ENCODE measurements around the gene TTPAL.
"Not testable (repeated sequence)": the region's sequence is repeated elsewhere in the genome, so short reads cannot be mapped to it uniquely, and the experiment has no call there.

Gene TTPAL

DNA sequence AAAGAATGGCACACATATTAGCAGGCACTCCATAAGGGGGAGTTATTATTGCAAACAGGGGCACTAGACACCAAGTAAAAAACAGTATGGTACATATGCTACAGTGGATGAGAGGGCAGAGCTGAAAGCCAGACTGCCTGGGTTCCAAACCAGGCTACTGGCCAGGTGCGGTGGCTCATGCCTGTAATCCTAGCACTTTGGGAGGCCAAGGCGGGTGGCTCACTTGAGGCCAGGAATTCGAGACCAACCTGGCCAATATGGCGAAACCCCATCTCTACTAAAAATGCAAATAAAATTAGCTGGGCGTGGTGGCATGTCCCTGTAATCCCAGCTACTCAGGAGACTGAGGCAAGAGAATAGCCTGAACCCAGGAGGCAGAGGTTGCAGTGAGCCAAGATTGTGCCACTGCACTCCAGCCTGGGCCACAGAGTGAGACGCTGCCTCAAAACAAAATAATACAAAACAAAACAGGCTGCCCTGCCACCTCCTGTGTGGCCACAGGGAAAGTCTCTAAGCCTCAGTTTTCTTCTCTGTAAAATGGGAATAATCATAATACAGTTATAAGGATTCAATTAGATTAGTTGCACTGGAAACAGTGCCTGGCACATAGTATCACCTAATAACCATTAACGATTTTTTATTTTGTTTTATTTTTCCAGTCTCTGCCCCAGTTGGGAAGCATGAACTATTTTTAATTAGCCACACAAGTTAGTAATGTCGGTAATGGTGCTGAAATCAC is 7.5 kb upstream of the TTPAL start:
- DNase-seq (ENCODE audit: low read depth), result no peak

DNA sequence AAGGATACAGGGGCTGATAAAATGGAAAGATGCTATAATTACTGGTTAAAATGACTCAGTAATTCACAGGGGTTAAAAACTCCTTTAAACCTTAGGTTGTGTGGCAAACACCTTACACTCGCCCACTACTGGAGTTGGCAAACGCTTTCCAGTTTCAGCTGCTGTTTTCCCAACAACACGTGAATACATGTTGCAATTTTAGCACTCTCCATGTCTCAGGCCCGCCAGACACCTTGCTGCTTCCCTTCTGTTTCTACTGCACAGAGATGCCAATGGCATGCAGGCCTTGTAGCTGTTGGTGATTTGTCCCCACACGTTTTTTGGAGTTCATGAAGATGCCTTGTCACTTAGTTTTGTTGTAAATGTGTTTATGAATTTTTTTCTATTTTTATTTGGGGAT is 5.3 kb upstream of the TTPAL start:
- no peak for DNase-seq (ENCODE audit: low read depth)

DNA sequence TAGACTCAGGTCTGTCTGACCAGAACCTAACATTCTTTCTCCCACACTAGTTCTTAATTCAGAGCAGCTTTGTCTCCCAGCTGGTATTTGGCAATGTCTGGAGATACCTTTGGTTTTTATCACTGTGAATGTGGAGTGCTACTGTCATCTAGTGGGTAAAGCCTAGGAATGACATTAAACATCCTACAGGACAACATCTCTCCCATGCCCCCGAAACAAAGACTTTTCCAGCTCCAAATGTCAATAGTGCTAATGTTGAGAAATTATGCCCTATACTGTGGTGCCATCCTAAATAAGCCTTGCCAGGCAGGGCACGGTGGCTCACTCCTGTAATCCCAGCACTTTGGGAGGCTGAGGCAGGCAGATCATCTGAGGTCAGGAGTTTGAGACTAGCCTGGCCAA is 4.2 kb upstream of the TTPAL start:
- no peak for DNase-seq (ENCODE audit: low read depth)

DNA sequence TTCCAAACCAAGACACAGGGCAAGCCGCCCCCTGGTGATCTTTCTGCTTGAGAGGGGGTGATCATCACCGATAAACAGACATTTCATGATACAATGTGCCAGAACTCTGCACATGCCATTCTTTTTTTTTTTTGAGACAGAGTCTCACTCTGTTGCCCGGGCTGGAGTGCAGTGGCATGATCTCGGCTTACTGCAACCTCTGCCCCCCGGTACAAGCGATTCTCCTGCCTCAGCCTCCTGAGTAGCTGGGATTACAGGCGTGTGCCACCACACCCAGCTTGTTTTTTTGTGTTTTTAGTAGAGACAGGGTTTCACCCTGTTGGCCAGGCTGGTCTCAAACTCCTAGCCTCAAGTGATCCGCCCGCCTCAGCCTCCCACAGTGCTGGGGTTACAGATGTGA is 3.4 kb upstream of the TTPAL start:
- not testable (repeated sequence) for DNase-seq (ENCODE audit: low read depth)

DNA sequence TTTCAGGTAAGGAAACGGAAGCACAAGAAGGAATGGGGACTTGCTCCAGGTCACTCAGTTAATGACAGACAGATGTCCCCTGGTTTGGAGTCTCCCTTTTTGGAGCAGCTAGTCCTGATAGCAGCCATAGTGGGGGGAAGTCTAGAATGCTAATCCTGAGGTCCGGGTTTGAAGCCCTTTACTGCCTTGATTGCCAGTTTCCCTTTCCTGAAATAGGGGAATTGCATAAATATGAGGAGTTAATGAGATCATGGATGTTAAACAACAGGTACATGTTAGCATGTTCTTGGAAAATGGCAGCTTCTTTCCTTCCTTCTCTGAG is 341 bp upstream of the TTPAL start:
- no peak for DNase-seq (ENCODE audit: low read depth)

DNA sequence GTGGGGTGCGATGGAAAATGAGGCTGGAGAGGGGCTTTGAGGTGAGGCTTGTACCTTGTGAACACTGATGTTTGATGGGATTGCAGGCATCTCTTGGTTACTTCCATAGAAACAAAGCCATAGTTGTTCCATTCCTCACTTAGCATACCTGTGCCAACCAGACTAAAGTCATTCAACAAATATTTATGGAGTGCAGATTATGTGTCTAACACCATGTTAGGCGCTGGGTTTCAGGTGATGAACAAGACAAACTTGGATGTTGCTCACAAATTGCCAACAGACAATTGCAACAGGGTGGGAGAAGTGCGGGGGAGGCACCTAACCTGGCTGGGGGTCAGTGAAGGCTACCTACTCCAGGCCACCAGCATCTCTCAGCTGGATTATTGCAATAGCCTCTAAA is 1.5 kb downstream of the TTPAL start:
- no peak for DNase-seq (ENCODE audit: low read depth)

DNA sequence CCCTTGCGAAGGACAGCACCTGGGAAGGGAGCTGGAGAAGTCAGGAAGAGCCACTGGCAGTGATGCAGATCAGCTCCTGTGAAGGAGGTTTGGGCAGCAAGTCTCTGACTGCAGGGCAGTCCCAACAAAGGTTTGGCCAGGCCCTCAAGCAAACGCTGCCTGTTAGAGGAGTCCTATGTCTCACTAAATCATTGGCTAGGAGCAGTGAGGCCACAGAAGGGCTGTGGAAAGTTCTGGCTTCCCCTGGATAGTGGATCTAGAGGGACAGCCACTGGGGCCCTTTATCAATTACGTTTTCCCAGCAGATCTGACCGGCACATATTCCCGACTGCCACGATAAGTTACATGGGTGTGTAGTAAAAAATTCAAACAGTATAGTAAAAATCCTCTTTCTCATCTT is 2.5 kb downstream of the TTPAL start:
- DNase-seq (ENCODE audit: low read depth), result no peak

DNA sequence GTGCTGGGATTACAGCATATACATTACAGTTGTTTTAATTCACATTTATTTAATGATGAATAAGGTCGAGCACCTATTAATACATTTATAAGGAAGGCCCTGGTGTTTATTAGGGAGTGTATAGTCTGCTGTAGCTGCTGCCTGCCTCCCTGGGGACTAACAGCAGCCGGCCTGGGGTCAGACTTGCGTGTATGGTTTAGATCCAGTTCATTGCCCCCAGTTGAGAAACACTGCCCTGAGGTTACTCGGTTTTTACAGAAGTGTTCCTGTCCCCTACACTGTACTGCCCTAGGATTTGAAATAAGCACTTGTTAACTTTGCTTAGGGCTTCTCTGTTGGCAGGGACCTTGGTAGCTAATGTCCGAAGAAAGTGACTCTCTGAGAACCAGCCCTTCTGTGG is 4.0 kb downstream of the TTPAL start:
- no peak for DNase-seq (ENCODE audit: low read depth)

DNA sequence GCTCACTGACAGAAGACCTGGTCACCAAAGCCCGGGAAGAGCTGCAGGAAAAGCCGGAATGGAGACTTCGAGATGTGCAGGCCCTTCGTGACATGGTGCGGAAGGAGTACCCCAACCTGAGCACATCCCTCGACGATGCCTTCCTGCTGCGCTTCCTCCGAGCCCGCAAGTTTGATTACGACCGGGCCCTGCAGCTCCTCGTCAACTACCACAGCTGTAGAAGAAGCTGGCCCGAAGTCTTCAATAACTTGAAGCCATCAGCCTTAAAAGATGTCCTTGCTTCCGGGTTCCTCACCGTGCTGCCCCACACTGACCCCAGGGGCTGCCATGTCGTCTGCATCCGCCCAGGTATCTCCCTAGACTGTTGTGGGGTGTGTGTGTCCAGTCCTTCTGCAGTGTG is 4.4 kb downstream of the TTPAL start:
- no peak for DNase-seq (ENCODE audit: low read depth)

DNA sequence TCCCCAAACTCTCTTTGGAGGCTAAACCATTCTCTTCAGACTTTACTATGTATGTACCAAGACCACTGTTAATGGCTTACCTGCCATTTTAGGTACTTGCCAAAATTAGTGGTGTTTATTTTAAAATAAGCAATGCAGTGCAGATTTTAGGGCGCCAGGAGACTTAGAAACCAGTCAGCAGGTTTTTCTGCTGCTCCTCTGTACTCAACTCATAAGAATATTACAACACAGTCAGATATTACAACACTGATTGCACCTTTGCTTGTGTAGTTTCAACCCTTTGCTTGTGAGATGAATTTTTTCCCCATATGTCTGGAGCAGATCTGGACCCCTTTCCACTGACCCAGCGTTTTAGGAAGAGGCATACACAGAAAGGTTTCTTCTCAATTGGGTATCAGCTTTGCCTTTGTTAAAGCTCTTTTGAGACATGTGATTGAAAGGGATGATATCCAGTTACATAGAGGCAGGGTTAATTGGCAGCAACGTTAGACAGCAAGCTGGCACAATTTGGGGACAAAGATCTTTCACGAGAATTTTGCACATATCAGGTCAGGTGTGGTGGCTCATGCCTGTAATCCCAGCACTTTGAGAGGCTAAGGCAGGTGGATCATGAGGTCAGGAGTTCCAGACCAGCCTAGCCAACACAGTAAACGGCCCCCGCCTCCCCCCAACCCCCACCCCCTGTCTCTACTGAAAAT is 6.2 kb downstream of the TTPAL start:
- DNase-seq (ENCODE audit: low read depth), result no peak

DNA sequence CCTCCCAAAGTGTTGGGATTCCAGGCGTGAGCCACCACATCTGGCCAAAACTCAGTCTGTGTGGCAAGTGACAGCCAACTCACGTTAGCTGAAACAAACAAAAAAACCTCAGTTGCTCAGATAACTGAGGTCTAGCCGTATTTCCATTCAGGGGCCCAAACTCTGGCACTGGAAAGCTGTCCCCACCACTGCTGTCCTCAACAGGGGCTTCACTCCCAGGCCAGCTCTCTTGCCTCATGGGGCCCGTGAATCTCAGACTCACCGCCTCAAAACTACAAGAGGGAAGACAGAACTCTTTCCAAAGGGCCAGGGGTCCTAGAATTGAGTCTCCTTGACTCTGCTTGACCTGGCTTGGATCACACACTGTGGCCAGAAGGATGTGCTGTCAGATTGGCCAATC is 7.4 kb downstream of the TTPAL start:
- DNase-seq (ENCODE audit: low read depth), result no peak

DNA sequence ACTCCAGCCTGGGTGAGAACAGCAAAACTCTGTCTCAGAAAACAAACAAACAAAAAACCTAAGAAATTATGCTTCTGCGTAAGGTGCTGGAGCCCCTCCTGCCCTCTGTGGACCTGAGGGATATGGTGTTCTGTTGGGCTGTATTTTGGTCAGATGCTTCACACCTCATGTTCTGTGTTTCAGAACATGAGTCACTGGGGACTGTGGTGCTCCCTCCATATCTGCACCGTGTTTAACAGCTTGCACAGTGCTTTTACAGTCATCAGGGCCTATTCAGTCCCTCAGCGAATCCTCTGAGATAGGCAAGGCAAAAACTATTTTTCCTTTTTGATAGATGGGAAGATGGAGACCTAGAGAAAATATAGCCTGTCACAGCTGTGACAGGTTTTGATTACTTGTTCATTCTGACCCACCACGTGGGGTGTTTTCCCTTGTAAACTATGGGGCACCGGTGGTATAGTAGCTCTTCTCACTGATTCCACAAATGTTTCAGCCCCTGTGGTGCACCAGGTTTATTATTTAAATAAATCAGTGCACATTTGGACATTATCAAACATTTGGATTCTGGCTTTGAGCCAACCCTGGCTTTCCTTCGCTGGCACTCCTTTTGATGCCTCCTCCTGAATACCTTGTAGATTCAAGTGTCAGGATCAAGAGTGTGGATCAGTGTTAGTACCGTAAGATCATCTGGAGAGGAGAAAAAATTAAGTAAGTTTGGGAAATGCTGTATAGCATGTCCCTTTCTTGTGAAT is 9.6 kb downstream of the TTPAL start:
- no peak for DNase-seq (ENCODE audit: low read depth)

DNA sequence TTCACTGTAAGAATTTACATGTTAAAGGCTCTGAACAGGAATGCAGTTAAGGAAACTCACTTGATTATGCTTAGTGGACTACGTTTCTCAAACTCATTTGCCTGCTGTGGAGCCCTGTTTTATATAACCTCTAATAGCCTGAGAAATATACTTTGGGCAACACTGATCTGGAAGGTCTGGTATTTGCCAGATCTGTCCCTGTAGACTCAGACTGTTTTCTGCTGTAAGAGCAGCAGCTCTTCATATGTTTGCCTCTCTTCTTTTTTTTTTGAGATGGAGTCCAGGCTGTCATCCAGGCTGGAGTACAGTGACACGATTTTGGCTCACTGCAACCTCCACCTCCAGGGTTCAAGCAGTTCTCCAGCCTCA is 10.1 kb downstream of the TTPAL start:
- no peak for DNase-seq (ENCODE audit: low read depth)

DNA sequence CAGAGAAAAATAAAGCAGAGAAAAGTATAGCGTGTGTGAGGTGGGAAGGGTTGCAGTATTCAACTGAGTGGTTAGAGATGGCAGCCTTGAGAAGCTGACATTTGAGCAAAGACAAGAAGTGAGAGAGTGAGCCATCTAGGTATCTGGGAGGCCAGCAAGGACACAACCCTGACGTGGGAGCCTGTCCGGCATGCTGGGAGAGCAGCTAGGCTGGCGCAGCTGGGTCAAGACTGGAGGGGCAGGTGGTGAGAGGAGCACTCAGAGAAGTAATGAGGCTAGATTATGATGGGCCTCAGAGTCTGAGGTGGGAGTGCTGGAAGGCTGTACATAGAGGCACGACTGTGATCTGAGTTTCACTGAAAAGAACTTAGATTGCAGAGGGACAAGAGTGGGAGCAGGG is 12.9 kb downstream of the TTPAL start:
- DNase-seq (ENCODE audit: low read depth), result no peak

DNA sequence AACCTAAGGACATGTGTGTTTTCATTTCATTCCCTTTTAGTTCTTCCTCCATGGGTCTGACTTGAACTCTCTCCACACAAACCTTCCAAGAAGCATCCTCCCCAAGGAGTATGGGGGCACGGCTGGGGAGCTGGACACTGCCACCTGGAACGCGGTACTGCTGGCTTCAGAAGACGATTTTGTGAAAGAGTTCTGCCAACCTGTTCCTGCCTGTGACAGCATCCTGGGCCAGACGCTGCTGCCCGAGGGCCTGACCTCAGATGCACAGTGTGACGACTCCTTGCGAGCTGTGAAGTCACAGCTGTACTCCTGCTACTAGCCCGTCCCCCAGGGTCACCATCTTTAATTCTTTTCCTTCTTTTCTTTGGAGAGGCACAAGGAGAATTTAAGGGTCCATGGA is 13.5 kb downstream of the TTPAL start:
- no peak for DNase-seq (ENCODE audit: low read depth)

DNA sequence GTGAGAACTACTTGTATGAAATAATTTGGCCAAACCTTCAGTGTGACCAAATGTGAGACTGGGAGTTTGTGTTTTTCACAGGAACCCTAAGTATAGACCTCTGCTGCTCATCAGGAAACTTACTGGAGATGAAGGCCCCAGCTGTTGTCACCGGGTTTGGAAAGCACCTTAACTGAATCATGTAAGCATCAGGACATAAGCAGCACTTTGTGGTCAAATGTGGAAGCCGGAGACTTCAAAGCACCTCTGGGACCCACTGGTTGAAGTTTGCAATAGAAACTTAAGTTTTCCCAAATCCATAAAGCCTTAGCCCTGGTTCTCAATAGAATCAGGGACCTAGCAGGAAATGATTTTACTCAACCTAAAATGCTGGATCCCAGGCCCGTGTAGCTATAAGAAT is 14.3 kb downstream of the TTPAL start:
- DNase-seq (ENCODE audit: low read depth), result no peak

DNA sequence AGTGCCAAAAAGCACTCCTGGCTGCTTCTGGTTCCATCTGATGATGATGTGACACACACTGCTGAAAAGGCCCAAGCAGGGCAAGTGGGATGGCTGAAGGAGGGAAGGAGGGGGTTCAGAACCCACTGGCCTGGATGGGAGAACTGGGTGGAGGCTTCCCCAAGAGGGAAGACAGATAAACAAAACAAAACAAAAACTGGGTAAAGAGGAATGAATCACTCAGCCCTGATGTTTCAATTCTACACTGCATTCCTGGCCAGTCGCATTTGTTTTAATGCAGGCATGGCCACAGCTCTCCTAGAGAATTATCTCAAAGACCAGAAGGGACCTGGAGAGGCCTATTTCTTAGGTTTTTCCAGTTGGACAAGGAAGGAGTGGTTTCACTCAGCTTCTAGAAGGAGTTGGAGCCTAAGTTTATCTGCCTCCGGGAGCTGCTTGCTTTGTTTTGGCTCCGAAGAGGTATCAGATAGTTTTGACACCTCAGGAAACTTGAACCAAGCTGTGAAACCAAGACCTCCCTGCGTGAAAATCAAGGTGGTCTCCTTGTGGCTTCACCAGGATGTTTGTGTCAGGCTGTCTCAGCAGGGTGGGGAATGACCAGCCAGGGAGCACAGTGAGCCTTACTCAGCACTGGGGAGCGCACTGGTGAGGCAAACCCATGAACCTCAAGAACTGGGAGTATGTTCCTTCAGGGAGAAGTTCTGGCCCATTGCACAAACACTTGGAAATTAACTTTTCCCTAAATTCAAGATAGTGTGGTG is 16.1 kb downstream of the TTPAL start:
- no peak for DNase-seq (ENCODE audit: low read depth)

DNA sequence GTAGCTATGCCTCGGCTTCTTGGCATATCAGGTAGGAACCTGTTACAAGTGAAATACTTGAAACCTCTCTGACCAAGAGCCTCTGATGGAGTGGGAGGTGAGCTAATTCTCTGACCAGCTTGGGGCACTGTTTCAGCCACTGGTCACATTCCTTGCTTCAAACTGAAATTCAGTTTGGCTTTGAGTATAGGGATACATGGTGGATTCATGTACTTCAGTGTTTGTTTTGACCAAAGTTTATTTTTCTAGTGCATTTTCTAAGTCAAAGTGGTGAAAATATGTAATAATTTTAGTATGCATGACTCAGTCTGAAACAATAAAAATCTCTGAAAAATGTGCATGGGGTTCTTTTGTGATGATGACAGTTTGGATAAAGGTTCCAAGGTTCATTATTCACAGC is 18.6 kb downstream of the TTPAL start:
- no peak for DNase-seq (ENCODE audit: low read depth)

DNA sequence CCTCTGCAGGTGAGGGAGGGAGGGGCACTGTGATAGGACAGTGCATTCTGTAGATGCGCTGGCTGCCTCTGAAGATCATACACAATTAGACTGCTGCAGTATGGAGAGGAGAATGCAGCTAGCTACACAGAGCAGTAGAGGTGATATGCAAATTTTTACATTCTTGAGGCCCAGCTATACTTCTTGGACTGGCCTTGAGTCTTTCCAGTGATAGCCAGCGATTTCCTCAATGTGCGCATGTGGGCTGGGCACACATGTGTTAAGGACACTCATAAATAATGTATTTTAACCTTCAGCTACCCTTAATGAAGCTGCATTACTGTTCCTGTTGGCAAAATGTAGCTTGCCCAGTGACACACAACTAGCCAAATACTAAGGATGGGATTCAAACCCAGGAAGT is 19.0 kb downstream of the TTPAL start:
- DNase-seq (ENCODE audit: low read depth), result no peak

DNA sequence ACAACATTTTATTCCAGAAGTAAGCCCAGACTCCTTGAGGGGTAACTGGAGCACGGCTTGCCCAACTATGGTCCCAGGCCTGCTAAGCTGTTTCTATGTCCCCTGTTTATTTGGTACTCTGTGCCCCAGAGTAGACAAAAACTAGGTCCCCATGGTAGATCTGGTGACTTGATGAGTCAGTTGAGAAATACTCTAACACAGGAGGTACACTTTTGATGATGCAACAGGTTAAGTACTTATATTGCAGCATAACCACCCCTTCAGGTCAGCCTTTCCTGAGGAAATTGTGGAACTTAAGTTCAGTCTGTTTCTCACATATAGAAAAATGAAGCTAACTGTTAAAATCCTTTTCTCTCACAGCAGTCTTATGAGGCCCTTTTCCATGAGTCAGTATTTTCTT is 19.6 kb downstream of the TTPAL start:
- DNase-seq (ENCODE audit: low read depth), result no peak

DNA sequence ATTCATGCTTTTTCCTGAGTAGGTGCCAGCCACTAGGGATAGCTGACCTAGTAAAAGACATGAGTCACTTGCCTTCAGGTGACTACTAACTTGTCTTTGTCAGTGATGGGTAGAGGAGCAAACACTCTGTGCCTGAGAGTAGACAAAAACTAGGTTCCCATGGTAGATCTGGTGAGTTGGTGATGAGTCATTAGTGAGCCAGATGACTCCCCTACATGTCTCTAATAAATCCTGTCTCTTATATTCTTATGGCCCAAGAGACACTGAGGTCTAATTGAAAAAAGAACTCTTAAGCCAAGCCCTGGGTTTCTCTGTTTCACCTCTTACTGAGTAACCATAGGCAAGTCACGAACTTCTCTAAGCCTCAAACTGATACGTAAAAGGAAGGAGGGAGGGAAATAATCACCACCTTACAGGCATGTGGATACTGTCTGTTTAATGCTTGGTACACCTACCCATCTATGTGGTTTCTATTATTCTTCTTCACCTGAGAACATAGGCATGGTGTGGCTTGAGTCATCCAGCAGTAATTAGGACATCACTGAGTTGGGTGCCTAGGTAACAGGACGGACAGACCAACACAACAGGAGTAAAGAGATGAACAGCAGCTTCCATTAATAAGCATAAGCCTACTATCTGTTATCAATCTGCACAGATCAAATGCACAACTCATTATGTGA is 20.3 kb downstream of the TTPAL start:
- DNase-seq (ENCODE audit: low read depth), result peak; percentile 22

DNA sequence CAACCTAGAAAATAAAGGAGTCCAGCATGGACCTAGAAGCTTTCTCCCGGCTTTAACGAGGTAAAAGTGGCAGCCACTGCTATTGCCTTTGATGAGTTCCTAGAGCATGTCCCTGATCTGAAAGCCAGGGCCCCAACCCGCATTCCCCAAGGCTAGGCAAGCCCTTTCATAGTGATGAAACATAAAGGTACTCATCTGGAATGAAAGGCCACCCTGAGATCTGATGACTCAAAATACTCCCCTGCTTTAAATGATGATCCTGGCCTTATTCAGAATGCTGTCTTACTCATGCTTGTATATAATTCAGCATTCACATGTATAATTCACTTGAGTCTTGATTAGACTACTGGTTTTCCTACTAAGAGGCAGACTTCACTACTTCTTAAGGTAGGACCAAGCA is 21.3 kb downstream of the TTPAL start:
- no peak for DNase-seq (ENCODE audit: low read depth)

Data from stimulated activated CD4-positive, alpha-beta T cell treated with anti-CD3 and anti-CD28 coated beads, Interleukin-2, amount 100 ng/mL, for 4 hours (primary cell).